ENCODE results near the gene COL6A3. TPM values are rescaled to one million over a fixed set of nuclear protein-coding genes. Genes with fewer than 3 reads are reported as not detected.

The COL6A3 gene
- total and polyA plus RNA-seq, 9 of the 15 experiments (the other 6 are each of a cell fraction or from before 2014, with no cell fraction given): 0.07 to 4.1 (median 1.5) TPM

- TF ChIP-seq, protein P1, sequence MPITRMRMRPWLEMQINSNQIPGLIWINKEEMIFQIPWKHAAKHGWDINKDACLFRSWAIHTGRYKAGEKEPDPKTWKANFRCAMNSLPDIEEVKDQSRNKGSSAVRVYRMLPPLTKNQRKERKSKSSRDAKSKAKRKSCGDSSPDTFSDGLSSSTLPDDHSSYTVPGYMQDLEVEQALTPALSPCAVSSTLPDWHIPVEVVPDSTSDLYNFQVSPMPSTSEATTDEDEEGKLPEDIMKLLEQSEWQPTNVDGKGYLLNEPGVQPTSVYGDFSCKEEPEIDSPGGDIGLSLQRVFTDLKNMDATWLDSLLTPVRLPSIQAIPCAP (CRISPR knock-in tag; IDR thresholded peaks at IDR 0.05; ENCODE audit: borderline replicate concordance): no peak
- TF ChIP-seq MCM3 (IDR thresholded peaks at IDR 0.05): no peak
These were observed at the start of gene COL6A3 (continued) for GRCh38 chr2:237413777-237414661.

DNA sequence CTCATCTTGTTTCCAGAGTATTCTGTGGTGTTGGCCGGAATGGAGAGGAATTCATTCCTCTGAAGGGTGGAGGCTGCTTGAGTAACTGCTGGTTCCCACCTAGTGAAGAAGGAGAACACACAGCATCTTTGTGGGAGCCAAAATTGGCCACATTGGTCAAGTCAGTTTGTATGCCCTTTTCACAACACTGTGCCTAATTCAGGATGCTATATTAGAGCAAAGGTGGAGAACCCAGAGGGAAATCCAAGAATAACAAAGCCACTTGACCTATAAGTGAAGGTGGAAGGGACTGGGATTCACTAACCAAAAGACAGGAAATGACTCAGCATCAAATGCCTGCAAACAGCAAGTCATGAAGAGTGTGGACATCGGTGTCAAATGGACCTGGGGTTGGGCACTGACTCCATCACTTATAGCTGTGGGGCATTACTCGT is 45.8 kb upstream of the COL6A3 start:
- H3K4me2 ChIP-seq (ENCODE audit: insufficient read depth, low read length): no peak overlapping the region
- no peak overlapping the region for H3K4me3 ChIP-seq
- in situ Hi-C loops (cut with MboI): no loop called here
- no peaks in the 10 kb centered on the region for H3K79me2 ChIP-seq (ENCODE audit: control insufficient read depth, insufficient read depth, low read length)
- DNase-seq (ENCODE audit: extremely low read depth in 1 of 4, low spot score in 3 of 4) (peak in 1 of 4 experiments; percentile 14), ATAC-seq (0 out of 3 replicates have a peak, but pooled peaks have one; percentile 32), FAIRE-seq (no peak)
- H3K9me1 ChIP-seq (ENCODE audit: control insufficient read depth, insufficient read depth, low read length): no peaks in the 10 kb centered on the region
- no peaks in the 10 kb centered on the region for H3K9me3 ChIP-seq (replicated peaks; ENCODE audit: control insufficient read depth, insufficient read depth, low read depth, low read length)
- BruUV-seq (replicated peaks): no TSS peak
- no peaks in the 10 kb centered on the region for H3K36me3 ChIP-seq (ENCODE audit: control insufficient read depth, insufficient read depth, low read length)
- POLR2A ChIA-PET: no interaction called here
- no peaks in the 10 kb centered on the region for H3K27me3 ChIP-seq (ENCODE audit: control insufficient read depth in 2 of 2, insufficient read depth in 2 of 2, low read length in 2 of 2)
- intact Hi-C loops (cut with micrococcal nuclease): no loop called here
- 0 out of 2 replicates have a peak overlapping the region, but pooled peaks have one; percentile 9 for H2AFZ ChIP-seq (ENCODE audit: low read depth, low read length)
- H3K4me1 ChIP-seq (replicated peaks in 1 of 2; ENCODE audit: control insufficient read depth in 2 of 2, insufficient read depth in 2 of 2, low read length in 2 of 2): peaks cover 0 to 3% of the 10 kb centered on the region in 2 experiments; a peak in 2 of 5 replicates
- no peak overlapping the region for H3K9ac ChIP-seq (ENCODE audit: insufficient read depth in 1 of 2, low read depth in 2 of 2, low read length in 2 of 2)
- 28% methylated on average over 3 of the region's 3 CpGs for WGBS (ENCODE audit: insufficient coverage, low coverage, missing lambda C conversion rate)
- no peaks in the 10 kb centered on the region for H4K20me1 ChIP-seq (replicated peaks; ENCODE audit: control insufficient read depth, insufficient read depth, low read length)
- H3K27ac ChIP-seq (ENCODE audit: extremely low read depth, low read depth, low read length): no peak overlapping the region; the same call in 2 of the 3 replicates
- CTCF ChIA-PET (ENCODE audit: low intra/inter-chr PET ratio): no interaction called here
- TF ChIP-seq ZNF232 (CRISPR knock-in tag; IDR thresholded peaks at IDR 0.05) (no peak), NCOA1 (IDR thresholded peaks at IDR 0.05; ENCODE audit: low read depth) (no peak), GTF2A2 (tag; IDR thresholded peaks at IDR 0.05) (no peak), RBFOX2 (IDR thresholded peaks at IDR 0.05; ENCODE audit: low read depth, low read length) (no peak), FIP1L1 (IDR thresholded peaks at IDR 0.05; ENCODE audit: low read depth, low read length, poor library complexity, severe bottlenecking) (no peak), TRIM24 (IDR thresholded peaks at IDR 0.05) (peak; percentile 59 to 62; a peak in 2 of 4 replicates), NFE2L1 (tag; IDR thresholded peaks at IDR 0.05; ENCODE audit: borderline replicate concordance, low read depth) (0 out of 2 replicates have a peak, but pooled peaks have one; percentile 29), NEUROD1 (IDR thresholded peaks at IDR 0.05; ENCODE audit: borderline replicate concordance, low read depth, low read length, partially characterized antibody) (no peak), SETDB1 (IDR thresholded peaks at IDR 0.05; ENCODE audit: low read length) (no peak), NBN (IDR thresholded peaks at IDR 0.05; ENCODE audit: low read depth) (no peak), CSDE1 (IDR thresholded peaks at IDR 0.05) (no peak), TFAP4 (CRISPR knock-in tag; IDR thresholded peaks at IDR 0.05; ENCODE audit: borderline replicate concordance) (no peak)
- TF ChIP-seq, protein P2, sequence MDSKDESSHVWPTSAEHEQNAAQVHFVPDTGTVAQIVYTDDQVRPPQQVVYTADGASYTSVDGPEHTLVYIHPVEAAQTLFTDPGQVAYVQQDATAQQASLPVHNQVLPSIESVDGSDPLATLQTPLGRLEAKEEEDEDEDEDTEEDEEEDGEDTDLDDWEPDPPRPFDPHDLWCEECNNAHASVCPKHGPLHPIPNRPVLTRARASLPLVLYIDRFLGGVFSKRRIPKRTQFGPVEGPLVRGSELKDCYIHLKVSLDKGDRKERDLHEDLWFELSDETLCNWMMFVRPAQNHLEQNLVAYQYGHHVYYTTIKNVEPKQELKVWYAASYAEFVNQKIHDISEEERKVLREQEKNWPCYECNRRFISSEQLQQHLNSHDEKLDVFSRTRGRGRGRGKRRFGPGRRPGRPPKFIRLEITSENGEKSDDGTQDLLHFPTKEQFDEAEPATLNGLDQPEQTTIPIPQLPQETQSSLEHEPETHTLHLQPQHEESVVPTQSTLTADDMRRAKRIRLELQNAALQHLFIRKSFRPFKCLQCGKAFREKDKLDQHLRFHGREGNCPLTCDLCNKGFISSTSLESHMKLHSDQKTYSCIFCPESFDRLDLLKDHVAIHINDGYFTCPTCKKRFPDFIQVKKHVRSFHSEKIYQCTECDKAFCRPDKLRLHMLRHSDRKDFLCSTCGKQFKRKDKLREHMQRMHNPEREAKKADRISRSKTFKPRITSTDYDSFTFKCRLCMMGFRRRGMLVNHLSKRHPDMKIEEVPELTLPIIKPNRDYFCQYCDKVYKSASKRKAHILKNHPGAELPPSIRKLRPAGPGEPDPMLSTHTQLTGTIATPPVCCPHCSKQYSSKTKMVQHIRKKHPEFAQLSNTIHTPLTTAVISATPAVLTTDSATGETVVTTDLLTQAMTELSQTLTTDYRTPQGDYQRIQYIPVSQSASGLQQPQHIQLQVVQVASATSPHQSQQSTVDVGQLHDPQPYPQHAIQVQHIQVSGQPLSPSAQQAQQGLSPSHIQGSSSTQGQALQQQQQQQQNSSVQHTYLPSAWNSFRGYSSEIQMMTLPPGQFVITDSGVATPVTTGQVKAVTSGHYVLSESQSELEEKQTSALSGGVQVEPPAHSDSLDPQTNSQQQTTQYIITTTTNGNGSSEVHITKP (IDR thresholded peaks at IDR 0.05; ENCODE audit: partially characterized antibody): no peak

All from K562 (cell line).